GM10266 (cell line): ENCODE measurements around the gene TTYH3.
A peak's percentile ranks its signal among the peaks of the same experiment; 100 is the strongest.

Experiments
- DNase-seq: peaks from one replicate; pipeline ENCODE4 v3.0.0; 2012; ENCODE audit errors: extremely low spot score
- CTCF ChIP-seq: IDR thresholded peaks from 2 replicates; pipeline ENCODE4 v1.5.1; 2012; ENCODE audit warnings: mild to moderate bottlenecking, low read depth; ENCODE audit not compliant: control insufficient read depth, insufficient read depth; ENCODE audit errors: missing control alignments

Gene TTYH3

DNA sequence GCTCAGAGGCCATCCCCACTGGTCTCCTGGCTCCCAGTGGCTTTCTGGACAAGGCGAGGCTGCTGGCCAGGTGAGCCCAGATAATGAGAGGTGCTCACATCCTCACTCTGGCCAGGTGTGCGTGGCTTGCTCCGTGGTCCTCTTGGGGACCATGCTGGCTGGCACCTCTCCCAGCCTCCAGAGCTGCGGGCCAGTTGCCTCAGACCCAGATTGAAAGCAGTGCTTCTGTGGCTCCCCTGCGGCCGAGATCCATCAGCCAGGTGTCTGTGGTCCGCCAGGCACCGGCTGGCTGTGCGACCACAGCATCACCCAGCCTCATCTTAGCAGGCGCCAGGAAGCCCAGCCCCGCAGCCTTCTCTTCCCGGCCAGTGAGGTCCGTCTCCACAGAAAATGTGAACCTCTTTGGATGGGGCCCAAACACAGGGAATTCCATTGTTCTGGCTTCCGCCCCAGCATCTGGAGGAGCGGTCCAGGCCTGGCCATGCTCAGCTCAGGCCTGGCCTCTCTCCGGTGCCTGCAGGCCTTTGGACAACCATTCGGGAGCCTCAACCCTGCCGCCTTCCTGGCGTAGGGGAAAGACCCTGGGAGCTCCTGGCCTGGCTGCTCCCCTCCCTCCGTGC is 5.2 kb upstream of the TTYH3 start:
- no peak for DNase-seq

DNA sequence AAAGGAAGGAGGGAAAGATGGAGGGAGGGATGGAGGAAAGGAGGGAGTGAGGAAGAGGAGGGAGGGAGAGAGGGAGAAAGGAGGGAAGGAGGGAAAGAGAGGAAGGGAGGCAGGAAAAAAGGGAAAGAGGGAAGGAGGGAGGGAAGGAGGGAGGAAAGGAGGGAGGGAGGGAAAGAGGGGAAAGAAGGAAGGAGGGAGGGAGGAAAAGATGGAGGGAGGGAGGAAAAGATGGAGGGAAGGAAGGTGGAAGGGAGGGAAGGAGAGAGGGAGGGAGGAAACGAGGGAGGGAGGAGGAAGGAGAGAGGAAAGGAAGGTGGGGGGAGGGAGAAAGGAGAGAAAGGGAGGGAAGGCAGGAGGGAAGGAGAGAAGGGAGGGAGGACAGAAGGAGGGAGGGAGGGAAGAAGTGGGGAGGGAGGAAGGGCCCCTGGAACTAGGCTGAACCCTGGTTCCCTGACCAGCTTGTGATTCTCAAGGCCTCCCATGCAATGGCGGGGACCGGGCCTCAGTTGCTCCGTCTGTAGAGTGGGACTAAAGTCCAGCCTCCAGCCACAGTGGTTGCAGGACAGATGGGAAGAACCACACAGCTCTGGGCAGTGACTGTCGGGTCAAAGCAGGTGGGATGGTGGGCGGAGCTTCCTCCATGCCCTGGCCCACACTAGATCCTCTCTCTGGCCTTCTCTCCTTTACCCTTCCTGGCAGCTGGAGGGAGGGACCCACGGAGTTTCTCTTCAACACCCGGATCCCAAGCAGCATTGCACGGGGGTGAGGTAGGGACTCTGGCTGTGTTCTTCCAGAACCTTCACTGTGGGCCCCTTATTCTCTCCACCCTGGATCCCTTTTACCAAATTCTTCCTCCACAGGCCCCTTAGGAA is 4.3 kb upstream of the TTYH3 start:
- no peak for DNase-seq
- TF ChIP-seq CTCF = no peak

More for the DNA sequence above, 5.2 kb upstream of the TTYH3 start:
- TF ChIP-seq CTCF = no peak

- no peak for TF ChIP-seq CTCF
- no peak for DNase-seq
Measured at GRCh38 chr7:2628130-2628482, 3.7 kb upstream of the TTYH3 start.

DNA sequence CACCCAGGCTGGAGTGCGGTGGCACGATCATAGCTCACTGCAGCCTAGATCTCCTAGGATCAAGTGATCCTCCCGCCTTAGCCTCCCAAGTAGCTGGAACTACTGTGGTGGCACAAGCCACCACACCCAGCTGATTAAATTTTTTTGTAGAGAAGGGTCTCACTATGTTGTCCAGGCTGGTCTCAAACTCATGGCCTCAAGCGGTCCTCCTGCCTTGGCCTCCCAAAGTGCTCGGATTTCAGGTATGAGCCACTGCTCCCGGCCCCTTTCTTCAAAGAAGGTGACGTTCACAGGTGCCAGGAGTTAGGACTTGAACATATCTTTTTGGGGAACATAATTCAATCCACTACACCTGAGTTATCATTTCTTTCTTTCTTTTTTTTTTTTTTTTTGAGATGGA is 2.9 kb upstream of the TTYH3 start:
- DNase-seq = no peak
- TF ChIP-seq CTCF = no peak

GRCh38 chr7:2629746-2630681 is 1.8 kb upstream of the TTYH3 start:
- no peak for TF ChIP-seq CTCF
- no peak for DNase-seq

DNA sequence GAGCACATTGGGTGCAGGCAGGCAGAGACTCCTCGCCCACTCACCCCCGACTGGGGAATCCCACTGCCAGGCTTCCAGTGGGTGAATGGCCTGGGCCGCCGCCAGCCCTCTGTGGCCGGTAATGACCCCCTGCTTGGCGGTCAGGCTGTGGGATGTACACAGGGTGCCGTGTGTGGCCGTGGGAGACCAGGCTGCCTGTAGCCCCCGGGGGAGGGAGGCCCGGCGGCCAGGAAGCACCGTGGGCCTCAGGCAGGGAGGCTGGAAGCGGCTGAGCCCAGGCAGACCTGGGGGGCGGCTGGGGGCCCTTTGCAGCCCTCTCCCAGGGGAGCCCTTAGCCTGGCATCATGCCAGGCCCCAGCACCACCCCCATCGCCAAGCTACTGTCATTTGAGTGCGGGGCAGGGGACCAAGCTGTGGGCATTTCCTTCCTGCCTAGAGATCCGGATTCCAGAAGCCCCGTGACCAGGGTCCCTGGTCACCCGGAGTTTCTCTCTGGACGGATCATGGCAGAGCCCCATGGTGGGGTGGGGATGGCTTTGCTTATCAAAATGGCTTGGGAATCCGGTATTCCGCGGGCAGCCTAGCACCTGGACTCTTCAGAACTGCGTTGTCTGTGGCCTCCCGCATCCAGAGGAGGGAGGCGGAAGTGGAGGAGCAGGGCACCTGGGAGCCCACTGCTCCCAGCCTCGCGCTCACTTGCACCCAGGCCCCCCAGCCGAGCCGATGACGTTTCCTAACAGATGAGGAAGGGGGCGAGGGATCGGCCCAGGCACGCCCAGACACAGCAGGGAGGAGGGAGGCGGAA is 1.1 kb downstream of the TTYH3 start:
- peak; percentile 76 for DNase-seq
- no peak for TF ChIP-seq CTCF
